ENCODE data around the gene ADAMTS14.

DNA sequence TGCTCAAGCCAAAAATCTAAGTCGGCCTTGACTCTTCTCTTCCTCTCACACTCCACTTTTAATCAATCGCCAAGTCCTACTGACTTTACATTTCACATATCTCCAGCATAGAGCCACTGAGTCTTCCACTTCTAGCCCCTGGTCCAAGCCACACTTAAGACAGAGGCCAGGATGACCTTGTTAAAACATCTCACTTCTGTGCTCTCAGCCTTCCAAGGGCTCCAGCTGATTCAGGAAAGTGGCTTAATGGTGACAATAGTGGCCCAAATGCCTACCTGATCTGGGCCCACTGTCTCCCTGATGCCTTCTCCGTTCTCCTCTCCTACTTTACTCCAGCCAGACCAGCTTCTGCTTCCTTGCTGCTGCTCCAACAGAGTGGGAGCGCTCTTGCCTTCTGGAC lies 108.5 kb downstream of the ADAMTS14 start:
- TF ChIP-seq, protein P1, sequence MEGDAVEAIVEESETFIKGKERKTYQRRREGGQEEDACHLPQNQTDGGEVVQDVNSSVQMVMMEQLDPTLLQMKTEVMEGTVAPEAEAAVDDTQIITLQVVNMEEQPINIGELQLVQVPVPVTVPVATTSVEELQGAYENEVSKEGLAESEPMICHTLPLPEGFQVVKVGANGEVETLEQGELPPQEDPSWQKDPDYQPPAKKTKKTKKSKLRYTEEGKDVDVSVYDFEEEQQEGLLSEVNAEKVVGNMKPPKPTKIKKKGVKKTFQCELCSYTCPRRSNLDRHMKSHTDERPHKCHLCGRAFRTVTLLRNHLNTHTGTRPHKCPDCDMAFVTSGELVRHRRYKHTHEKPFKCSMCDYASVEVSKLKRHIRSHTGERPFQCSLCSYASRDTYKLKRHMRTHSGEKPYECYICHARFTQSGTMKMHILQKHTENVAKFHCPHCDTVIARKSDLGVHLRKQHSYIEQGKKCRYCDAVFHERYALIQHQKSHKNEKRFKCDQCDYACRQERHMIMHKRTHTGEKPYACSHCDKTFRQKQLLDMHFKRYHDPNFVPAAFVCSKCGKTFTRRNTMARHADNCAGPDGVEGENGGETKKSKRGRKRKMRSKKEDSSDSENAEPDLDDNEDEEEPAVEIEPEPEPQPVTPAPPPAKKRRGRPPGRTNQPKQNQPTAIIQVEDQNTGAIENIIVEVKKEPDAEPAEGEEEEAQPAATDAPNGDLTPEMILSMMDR (IDR thresholded peaks at IDR 0.05) = no peak
- TF ChIP-seq POLR2AphosphoS5 (IDR thresholded peaks at IDR 0.05) = no peak
- no peak for TF ChIP-seq POLR2A (IDR thresholded peaks at IDR 0.05)

All from stomach (tissue), 4 donors.